ELF-1 (cell line): ENCODE results near the gene SLC35E1.
A peak's percentile ranks its signal among the peaks of the same experiment; 100 is the strongest.
"Not testable (repeated sequence)": the region's sequence is repeated elsewhere in the genome, so short reads cannot be mapped to it uniquely, and the experiment has no call there.

Source experiments
- DNase-seq: peaks from one replicate; pipeline ENCODE4 v3.0.0-alpha.2; 2016; ENCODE audit warnings: low read depth, low spot score

SLC35E1 gene

GRCh38 chr19:16581971-16582343 lies 9.7 kb upstream of the SLC35E1 start:
- DNase-seq = no peak

GRCh38 chr19:16581145-16581970 lies 9.1 kb upstream of the SLC35E1 start:
- no peak for DNase-seq

GRCh38 chr19:16579381-16579780 lies 7.2 kb upstream of the SLC35E1 start:
- DNase-seq = no peak

GRCh38 chr19:16577531-16577985 lies 5.3 kb upstream of the SLC35E1 start:
- no peak for DNase-seq

- no peak for DNase-seq
Measured at GRCh38 chr19:16576690-16577530, 4.7 kb upstream of the SLC35E1 start.

GRCh38 chr19:16575861-16576689 lies 3.9 kb upstream of the SLC35E1 start:
- DNase-seq = no peak

GRCh38 chr19:16575282-16575681 lies 3.1 kb upstream of the SLC35E1 start:
- DNase-seq = no peak

- DNase-seq = no peak
Measured at GRCh38 chr19:16573925-16574324, 1.7 kb upstream of the SLC35E1 start.

- no peak for DNase-seq
Measured at GRCh38 chr19:16573296-16573695, 1.1 kb upstream of the SLC35E1 start.

- DNase-seq = peak; percentile 46
Measured at GRCh38 chr19:16571822-16572331, 338 bp downstream of the SLC35E1 start.

GRCh38 chr19:16571283-16571682 lies 932 bp downstream of the SLC35E1 start:
- DNase-seq = no peak

- peak; percentile 48 for DNase-seq
Measured at GRCh38 chr19:16569609-16570320, 2.5 kb downstream of the SLC35E1 start.

- DNase-seq = no peak
Measured at GRCh38 chr19:16566702-16567101, 5.5 kb downstream of the SLC35E1 start.

- no peak for DNase-seq
Measured at GRCh38 chr19:16566161-16566560, 6.1 kb downstream of the SLC35E1 start.

GRCh38 chr19:16564842-16565241 lies 7.4 kb downstream of the SLC35E1 start:
- no peak for DNase-seq

- no peak for DNase-seq
Measured at GRCh38 chr19:16562608-16563025, 9.6 kb downstream of the SLC35E1 start.

GRCh38 chr19:16561382-16561781 lies 10.8 kb downstream of the SLC35E1 start:
- DNase-seq = no peak

- DNase-seq = peak; percentile 25
Measured at GRCh38 chr19:16559780-16560276, 12.4 kb downstream of the SLC35E1 start.

GRCh38 chr19:16554776-16555175 lies 17.4 kb downstream of the SLC35E1 start:
- DNase-seq = no peak

GRCh38 chr19:16551902-16552301 lies 20.3 kb downstream of the SLC35E1 start:
- not testable (repeated sequence) for DNase-seq

GRCh38 chr19:16548956-16549355 lies 23.3 kb downstream of the SLC35E1 start:
- DNase-seq = no peak
